HG02970 (cell line): Measurements from ENCODE around the gene TBC1D1.
A peak's percentile ranks its signal among the peaks of the same experiment; 100 is the strongest.

Experiments used
- ATAC-seq: cut with Tn5 transposase; IDR thresholded peaks from one replicate; pipeline ENCODE4 v1.9.1; 2021; ENCODE audit warnings: mild to moderate bottlenecking, moderate library complexity, moderate number of reproducible peaks; ENCODE audit not compliant: unreplicated experiment, low FRiP score

The TBC1D1 gene

GRCh38 chr4:38154681-38155588 lies 264.1 kb downstream of the TBC1D1 start:
- no peak for ATAC-seq

GRCh38 chr4:38155589-38156294 lies 264.9 kb downstream of the TBC1D1 start:
- no peak for ATAC-seq

- no peak for ATAC-seq
These were observed 266.7 kb downstream of the TBC1D1 start for GRCh38 chr4:38157592-38157991.

GRCh38 chr4:38160487-38161207 lies 269.8 kb downstream of the TBC1D1 start:
- ATAC-seq, result peak; percentile 68

GRCh38 chr4:38161208-38162113 lies 270.6 kb downstream of the TBC1D1 start:
- no peak for ATAC-seq

- ATAC-seq, result no peak
These were observed 271.4 kb downstream of the TBC1D1 start for GRCh38 chr4:38162240-38162784.

- ATAC-seq, result no peak
These were observed 272.5 kb downstream of the TBC1D1 start for GRCh38 chr4:38163216-38164006.

- no peak for ATAC-seq
These were observed 273.5 kb downstream of the TBC1D1 start for GRCh38 chr4:38164346-38164745.

GRCh38 chr4:38166082-38166481 lies 275.2 kb downstream of the TBC1D1 start:
- no peak for ATAC-seq

GRCh38 chr4:38166768-38167167 lies 275.9 kb downstream of the TBC1D1 start:
- no peak for ATAC-seq

GRCh38 chr4:38167973-38168372 lies 277.1 kb downstream of the TBC1D1 start:
- no peak for ATAC-seq

GRCh38 chr4:38169524-38169923 lies 278.6 kb downstream of the TBC1D1 start:
- ATAC-seq, result no peak

- no peak for ATAC-seq
These were observed 279.7 kb downstream of the TBC1D1 start for GRCh38 chr4:38170338-38171169.

GRCh38 chr4:38172078-38172477 lies 281.2 kb downstream of the TBC1D1 start:
- ATAC-seq, result no peak

GRCh38 chr4:38173935-38174518 lies 283.1 kb downstream of the TBC1D1 start:
- no peak for ATAC-seq

GRCh38 chr4:38174801-38175200 lies 283.9 kb downstream of the TBC1D1 start:
- no peak for ATAC-seq

- no peak for ATAC-seq
These were observed 285.3 kb downstream of the TBC1D1 start for GRCh38 chr4:38176165-38176564.
